Measurements from ENCODE around the gene UXS1.
A peak's percentile ranks its signal among the peaks of the same experiment; 100 is the strongest.

Gene UXS1

DNA sequence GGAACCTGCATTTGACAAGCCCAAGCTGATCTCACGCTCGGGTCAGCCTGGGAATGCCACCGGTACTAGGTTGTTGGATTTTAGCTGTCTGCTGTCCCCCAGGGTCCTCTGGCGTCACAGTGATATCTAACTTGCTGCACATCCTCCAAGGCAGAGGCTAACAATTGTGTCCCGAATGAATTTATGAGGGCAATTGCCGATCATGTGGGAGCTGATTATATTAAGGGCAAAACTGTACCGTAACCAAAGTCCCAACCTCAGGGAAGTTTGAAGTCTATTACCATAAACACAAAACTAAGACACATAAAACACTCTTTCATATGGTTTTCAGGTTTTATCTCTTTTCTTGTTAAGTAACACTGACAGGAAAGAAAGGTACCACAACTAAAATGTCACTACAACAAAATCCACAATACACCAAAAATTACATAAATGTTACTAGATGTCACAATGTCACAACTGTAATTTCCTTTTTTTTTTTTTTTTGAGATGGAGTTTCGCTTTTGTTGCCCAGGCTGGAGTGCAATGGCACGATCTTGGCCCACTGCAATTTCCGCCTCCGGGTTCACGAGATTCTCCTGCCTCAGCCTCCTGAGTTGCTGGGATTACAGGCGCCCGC lies 6.7 kb downstream of the UXS1 start:
- no peak for DNase-seq

DNA sequence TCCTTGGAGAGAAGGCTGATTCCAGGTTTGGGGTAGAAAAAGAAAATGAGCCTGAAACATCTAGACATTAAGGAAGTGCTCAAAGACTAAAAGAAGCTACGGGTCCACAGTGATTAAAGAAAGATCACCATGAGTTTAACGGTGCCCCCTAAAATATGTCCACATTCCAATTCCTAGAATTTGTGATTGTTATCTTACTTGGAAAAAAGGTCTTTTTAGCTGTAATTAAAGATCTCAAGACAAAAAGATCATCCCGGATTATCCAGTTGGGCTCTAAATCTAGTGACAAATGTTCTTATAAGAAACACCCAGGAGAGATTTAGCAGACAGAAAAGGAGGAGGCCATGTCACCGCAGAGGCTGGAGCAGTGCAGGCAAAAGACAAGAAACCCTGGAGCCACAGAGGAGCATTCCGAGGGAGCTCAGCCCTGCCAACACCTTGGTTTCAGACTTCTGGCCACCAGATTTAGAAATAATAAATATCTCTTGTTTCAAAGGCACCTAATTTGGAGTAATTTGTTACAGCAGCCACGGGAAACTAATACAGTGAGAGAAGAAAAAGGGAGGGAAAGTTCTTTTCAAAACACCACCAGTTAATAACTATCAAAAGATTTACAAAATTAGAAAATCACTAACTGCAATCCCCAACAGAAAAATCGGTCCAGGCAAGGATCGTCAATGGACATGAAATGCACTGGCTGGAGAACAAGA lies 8.5 kb downstream of the UXS1 start:
- no peak for DNase-seq

DNA sequence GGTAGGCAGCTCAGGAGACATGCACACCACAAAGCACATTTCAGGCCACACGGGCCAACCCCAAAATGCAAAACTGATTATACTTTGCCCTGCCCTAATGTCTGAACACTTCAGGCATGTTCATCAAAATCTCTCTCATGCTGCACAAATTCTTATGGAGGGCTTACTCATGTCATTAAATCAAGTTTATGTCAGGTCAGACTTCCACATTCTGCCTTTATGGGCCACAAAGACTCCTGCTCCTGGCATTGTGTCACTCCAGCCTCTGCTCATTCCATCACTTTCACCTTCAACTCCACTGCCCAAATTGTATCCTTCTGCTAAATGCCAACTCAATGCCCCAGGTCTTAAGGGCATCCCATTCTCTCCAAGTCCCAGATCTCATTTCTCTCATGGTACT lies 9.2 kb downstream of the UXS1 start:
- DNase-seq: no peak

DNA sequence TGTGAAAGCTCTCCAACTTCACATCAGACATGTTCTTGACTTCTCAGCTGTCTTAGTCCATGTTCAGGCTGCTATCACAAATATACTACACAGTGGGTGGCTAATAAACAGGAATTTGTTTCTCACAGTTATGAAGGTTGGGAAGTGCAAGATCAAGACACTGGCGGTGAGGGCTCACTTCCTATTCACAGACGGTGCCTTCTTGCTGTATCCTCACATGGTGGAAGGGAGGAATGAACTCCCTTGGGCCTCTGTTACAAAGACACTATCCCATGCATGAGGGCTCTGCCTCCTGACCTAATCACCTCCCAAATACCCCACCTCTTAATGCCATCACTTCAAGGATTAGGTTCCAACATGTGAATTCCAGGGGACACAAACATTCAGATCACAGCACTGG lies 9.7 kb downstream of the UXS1 start:
- DNase-seq: no peak

DNA sequence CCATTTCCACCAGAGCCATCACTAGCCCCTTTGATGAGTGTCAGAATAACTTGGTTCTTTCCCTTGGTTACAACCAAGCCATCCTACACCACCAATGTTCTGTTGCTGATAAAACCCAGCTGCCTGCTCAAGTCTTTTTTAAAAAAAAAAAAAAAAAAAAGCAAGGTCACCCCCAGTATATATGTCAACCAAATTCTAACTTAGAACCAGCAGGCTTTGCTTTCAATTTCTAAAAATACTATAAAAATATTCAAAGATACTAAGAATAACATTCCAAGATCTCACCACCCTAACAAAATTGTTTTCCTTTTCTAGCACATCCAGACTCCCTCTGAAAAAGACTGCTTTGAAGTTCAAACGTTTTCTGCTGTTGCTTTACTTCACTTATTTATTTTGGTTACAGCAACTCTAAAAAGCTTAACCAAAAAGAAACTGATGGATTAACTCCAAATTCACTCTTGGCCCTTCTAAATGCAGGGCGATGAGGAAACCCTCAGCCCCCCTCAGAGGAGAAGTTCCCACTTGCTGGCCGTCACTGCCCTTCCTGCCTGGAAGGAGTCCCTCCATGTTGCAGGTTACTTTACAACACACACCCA lies 10.9 kb downstream of the UXS1 start:
- DNase-seq: no peak

DNA sequence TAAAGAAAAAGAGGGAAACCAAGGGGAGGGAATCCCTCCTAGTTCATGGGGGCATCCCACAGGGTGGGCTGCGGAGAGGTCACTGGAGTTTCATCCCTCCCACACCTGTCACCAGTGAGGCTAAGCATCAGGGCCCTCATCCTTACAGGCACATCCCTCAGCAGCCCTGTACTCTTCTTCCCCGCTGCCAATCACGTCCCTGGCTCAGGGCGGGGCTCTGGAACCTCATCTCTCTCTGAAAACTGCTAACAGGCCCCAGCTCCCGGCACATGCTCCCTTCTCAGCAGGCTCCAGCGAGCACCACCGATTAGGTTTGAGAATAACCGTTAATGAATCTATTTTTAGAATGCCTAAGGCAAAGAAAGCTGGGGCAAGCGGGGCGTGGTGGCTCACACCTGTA lies 13.0 kb downstream of the UXS1 start:
- no peak for DNase-seq

DNA sequence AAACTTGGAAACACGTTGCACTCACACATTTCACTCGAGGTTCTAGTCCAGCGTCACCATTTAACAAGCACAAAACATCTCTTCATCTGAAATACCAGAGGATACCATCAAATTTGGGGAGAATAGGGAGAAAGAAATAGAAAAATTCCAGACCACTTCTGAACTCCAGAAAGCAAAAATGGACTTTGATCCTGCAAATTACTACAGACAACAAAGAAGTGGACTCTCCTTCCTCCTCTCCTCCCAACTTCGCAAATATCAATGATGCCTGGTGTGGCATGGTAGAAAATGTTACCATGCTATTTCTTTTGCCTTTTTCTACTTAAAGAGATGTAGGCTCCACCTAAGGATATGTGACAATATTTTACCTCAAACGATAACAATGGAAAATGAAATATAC lies 13.5 kb downstream of the UXS1 start:
- DNase-seq: no peak

DNA sequence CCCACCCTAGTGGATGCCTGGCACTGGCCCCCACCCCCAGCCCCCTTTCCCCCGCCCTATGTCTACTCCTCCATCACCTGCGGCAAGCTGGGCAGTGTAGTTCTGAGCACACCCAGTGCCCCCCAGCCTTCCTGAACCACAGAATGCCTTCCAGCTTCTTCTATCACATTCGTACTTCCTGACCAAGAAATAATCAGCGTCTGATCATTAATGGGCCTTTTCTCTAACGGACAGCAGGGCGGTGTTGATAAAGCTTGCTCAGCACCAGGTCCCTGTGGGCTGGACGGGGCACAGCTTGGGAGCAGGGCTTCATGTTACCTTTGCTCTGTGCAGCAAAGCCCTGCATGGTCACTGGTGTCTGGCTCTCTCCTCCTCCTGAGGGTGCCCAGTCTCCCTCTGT lies 15.4 kb downstream of the UXS1 start:
- DNase-seq: no peak

DNA sequence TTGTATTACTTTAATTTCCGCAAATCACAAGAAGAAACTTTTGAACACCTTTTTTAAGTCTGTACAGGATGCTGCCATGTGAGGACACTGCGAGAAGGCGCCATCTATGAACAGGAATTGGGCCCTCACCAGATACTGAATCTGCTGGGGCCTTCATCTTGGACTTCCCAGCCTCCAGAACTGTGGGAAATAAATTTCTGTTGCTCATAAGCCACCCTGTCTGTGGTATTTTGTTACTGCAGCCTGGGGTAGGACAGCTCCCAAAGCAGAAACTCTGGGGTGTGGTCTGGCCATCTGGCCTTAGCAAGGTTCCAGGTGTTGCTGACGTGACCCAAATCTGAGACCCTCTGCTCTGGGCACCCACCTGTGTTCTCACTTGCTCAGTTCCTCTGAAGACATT lies 16.5 kb downstream of the UXS1 start:
- no peak for DNase-seq

DNA sequence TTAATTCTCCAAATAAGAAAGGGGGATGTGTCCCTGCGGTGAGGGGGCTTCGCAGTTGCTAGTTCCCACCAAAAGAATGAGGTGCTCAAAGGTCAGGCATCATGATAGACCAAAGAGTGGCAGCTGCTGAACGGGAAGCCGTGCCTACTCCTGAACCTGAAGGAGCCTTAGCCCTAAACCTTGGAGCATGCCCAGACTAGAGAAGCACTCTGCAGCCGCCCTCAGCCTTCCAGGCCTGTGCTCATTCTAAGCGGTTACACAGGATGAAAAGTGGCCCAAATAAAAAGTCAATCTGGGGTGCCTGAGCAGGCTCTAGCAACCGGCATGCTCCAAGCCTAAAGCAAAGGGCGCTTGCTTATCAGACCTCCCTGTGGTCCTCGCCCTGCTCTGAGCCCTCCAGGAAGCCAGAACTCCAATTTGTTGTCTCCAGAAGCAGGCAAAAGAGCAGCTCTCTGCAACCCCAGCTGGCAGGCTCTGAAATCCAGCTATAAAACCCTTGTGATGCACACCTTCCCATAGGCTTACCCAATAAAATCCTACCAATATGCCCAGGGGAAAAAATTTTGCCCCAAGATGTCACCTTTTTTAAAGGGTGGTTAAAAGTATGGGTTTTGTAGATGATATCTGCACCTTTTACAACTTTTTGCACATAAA lies 17.5 kb downstream of the UXS1 start:
- DNase-seq: no peak

DNA sequence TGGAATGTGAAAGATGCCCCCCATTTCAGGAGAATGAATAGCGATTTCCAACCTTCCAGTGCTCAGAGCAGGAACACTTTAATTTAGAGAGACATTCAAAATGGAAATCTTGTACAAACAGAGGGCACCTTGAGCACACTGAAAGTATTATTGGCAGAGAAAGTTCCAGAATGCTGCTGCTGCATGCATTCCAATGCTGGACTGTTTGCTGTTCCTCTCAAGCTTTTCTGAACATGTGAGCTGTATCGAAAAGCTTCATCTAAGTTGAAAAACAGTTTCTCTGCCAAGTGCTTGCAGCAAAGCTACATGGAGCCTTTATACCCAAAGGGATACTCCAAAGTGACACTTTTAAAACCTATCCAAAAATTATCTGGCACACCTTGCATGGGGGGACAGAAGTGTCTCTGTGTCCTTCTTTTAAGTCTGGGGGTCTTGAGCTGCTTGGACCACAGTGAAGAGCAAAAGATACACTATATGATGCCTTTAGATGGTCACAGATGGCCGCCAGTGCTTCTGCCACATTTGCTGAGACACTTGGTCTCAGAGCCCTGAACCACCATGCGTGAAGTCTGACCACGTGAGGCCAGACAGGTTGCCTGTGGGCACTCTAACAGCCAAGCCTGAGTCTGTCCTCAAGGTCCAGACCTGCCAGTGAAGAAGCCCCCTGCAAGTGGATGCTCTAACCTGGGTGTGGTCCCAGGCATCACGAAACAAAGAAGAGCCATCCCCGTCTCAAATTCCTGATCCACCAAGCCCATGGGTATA lies 18.8 kb downstream of the UXS1 start:
- no peak for DNase-seq

DNA sequence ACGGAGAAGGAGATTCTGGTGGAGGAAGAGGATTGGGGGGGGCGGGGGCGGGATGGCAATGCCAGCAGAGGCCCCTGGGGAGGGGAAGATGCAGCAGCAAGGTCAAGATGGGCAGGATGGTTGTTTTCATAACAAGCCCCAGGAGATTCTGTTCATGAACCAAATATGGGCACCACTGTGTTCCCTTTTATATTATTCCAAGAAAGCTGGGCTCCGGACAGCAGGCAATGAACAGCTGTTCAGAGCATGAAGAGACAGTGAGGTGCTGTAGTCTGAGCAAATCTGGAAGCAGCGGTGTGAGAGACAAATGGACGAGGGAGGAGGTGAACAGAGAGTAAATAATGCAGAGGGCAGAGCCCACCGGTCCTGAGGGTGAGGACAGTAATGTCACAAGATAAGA lies 20.0 kb downstream of the UXS1 start:
- no peak for DNase-seq

DNA sequence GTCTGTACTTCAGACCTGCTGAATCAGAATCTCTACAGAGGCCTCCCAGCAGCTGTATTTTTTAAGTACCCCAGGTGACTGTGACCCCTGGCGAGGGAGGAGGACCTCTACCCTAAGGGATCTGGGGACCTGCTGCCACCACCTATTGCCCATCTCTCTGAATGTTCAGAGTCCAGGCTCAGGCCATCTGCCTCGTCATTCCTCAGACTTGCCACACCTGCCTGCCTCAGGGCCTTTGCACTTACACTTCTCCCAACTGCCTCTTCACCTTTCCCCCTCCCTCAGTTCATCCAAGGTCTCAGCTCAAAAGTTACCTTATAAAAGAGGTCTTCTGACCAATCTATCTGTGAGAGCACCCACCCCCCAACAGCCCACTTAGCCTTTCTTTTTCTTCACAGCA lies 21.5 kb downstream of the UXS1 start:
- DNase-seq: no peak

DNA sequence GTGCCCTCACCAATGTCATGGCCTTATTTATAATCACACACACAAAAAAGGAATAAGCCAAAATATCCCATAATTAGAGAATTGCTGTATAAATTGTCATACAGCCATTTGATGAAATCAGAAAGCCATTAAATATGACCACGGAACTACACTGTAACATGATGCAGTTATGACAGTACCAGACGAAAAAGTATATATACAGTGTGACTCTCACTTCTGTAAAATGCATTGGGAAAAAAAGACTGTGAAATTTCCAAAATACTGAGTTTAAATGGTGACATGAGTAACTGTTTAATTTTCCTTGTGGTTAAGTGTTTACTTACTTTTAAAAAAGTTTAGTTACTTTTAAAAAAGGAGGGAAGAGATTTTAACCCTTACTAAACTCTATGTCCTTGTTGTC lies 25.4 kb downstream of the UXS1 start:
- DNase-seq: no peak

DNA sequence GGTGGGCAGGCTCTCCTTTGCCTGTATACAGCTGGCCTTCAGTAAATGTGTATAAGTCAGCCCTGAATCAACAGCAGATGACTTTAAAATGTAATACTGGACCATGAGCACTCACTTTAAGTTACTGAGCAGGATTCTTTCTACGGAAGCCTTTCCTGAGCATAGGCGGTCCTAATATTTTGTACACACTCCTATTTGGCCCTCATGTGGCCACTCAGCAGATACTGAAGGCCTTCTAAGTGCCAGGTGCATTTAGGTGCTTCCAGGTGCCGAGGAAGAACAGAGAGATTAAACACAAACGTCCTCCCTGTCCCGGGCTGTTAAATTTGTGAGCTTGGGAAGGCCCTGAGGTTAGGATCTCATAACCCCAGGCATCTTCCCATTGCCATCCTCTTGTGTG lies 27.0 kb downstream of the UXS1 start:
- no peak for DNase-seq

DNA sequence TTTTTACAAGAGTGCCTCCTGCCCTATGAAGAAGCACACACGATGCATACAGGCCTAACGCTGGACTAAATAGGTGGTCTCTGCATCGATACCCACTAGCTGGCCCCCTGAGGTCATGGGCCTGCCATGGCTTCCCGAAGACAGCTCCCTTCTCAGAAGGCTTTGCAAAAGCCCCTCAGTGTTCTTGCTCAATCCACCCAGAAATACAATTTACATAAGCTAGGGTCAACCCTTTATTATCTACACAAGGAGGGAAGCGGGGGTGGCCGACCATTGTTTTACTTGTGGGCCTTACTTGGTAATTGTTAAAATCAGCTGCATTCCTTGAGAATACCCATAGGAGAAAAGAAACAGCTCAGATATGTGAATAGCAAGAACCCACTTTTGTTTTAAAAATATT lies 28.5 kb downstream of the UXS1 start:
- DNase-seq: no peak

DNA sequence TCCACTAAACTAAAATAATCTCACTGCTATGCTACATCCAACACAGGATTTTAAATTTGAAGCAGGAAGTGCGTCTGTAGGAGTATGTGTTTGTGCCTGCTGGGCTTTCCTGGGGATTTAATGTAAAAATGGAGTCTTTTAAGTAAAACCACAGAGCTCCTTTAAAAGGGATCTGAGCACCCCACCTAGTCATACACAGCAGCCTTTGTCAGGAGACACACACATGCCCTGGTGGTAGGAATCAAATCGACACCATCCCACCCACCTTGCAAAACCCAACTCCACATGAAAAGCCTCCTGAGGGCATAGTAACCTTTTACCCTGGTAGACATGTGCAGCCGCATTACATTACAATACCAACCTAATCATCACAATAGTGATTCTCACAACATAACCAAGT lies 29.1 kb downstream of the UXS1 start:
- DNase-seq: no peak

DNA sequence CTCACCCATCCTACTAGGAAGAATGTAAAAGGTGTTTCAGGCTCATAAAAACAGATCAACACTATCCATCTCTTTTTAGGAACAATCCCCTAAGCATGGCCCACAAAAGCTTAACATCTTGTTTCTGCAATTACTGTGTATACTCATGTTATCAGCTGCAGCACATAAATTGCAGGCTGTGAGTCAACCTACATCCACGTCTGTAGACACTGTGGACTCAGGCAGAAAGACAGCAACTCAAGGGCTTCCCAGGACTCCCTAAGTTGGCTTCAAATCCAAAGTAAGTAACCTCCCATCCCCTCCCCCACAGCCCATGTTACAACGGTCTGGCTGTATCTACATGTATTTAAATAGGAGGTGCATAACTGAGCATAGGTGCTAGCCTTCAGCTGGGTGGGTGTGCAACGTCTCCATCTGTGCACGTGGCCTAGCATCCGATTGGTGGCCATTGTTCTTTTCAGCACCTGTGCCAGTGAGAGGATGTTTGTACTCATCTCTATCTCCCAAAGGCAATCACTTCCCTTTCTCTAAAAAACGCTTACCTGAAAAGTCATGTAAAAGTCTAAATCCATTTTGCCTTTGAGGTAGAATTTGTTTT lies 30.1 kb downstream of the UXS1 start:
- DNase-seq: no peak

DNA sequence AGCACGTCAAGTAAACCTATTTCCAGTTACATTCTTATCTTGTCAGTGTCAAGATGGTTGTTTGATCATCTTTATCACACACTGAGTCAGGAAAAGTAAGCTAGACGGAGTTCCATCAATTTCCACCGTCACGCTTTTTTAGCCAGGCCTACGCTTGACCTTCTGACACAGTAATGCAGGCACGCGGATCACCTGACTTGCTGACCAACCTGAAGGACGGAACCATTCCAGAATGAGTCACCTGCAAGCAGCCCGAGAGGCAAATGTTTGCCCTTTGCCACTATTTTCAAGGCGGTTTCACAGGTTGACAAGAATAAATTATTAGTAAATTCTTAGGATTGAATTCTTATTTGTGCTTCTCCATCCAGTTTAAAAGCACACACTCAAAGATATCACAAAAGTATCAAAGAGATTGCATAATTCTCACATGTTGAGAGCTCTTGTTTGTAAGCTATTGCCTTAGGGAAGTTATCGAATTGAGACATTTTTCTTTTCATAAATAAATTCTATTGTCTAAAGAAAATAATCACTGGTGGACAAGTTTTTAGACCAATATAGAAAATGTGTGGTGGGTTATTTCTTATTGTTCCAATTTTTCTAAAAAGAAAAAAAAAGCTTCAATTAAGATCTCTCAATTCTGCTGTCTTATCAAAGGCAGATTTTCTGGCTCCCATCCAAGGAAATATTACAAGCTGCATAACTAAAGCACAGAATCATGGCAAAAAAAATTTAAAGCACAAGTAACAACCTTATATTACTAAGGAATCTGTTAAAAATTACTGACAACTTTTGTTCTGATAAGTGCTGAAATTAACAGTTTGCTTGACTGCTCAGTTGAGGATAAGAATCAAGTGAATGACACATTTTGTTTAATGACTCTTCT lies 31.9 kb downstream of the UXS1 start:
- no peak for DNase-seq

DNA sequence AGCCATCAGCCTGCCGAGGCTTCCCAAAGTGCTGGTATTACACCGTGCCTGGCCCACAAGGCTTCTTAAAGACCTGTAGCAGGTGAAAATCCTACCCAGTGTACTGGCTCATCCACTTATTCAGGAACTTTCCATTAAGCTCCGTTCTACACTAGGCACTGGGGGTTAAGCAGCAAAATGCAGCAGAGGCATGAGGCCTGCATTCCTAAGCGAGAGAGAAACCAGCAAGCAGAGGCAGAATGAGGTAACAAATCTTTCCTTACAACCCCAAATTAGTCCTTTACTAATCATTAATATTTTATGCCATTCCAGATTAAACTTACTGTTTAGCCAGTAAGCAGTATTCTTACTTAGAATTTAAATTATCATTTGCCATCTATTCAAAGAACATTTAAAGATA lies 32.8 kb downstream of the UXS1 start:
- DNase-seq: no peak

DNA sequence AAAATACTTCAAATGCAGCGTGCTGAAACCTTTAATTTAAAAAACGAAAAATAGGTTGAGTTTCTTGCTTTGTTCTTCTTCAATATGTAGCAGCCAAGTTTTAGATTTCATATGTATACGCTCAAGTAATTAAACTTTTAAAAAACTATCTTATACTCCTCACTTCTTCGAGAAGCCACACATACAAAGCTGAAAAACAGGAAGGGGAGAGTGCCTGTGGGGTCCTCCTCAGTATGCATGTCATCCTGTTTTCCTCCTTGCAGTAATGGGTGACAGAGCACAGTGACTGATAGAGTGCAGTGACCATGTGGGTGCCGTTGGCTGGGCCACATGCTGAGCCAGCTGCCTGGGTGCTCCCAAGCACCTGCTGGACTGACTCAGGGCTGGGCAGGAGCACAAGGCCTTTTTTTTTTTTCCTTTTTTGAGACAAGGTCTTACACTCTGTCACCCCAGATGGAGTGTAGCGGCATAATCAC lies 33.3 kb downstream of the UXS1 start:
- DNase-seq: peak; percentile 74
